WTC11 (cell line): ENCODE measurements around the gene CAB39L. TPM values are rescaled to one million over a fixed set of nuclear protein-coding genes. Genes with fewer than 3 reads are reported as not detected.

ENCODE experiments used
- ATAC-seq: fragments of 200-7000 bp; cut with Tn5 transposase; 2 replicates; pipeline ENCODE4 v1.10.0; 2021; ENCODE audit warnings: mild to moderate bottlenecking, moderate library complexity
- CTCF ChIA-PET: fragments of 300-600 bp; sonication (Branson Sonifier 250); formaldehyde crosslinking; loops from one replicate; lab custom pipeline; 2021; ENCODE audit warnings: antibody characterized with exemption; lab: Charles Lee
- POLR2A ChIA-PET: fragments of 350-600 bp; sonication (Branson Sonifier 250); formaldehyde crosslinking; loops from one replicate; lab custom pipeline; 2021; ENCODE audit warnings: antibody characterized with exemption; lab: Charles Lee
- DNase-seq: peaks from one replicate; pipeline ENCODE4 v3.0.0; 2021; ENCODE audit warnings: low spot score
- H3K27ac Mint-ChIP-seq: 2 replicates; pipeline ENCODE4 v1.8.0; 2021; ENCODE audit warnings: mixed read lengths
- H3K27me3 Mint-ChIP-seq: 2 replicates; pipeline ENCODE4 v1.8.0; 2021; ENCODE audit warnings: low read depth, mild to moderate bottlenecking, moderate library complexity, mixed read lengths
- H3K36me3 Mint-ChIP-seq: 2 replicates; pipeline ENCODE4 v1.8.0; 2021; ENCODE audit warnings: mixed read lengths
- H3K4me1 Mint-ChIP-seq: 2 replicates; pipeline ENCODE4 v1.8.0; 2022; ENCODE audit warnings: mixed read lengths
- H3K4me3 Mint-ChIP-seq: 2 replicates; pipeline ENCODE4 v1.8.0; 2021; ENCODE audit warnings: mild to moderate bottlenecking, moderate library complexity, mixed read lengths
- H3K9me3 Mint-ChIP-seq: 2 replicates; pipeline ENCODE4 v1.8.0; 2021; ENCODE audit warnings: mixed read lengths
- ARID4B ChIP-seq: sonication (generic); formaldehyde crosslinking; IDR thresholded peaks from 2 replicates; pipeline ENCODE4 v1.8.0; 2023; ENCODE audit warnings: missing genetic modification reagents, mild to moderate bottlenecking, borderline replicate concordance
- ATF6 ChIP-seq: sonication (generic); formaldehyde crosslinking; IDR thresholded peaks from 2 replicates; pipeline ENCODE4 v1.8.1; 2023; ENCODE audit warnings: mild to moderate bottlenecking, missing genetic modification reagents
- CBFB ChIP-seq: sonication (generic); formaldehyde crosslinking; IDR thresholded peaks from 2 replicates; pipeline ENCODE4 v1.8.1; 2022; ENCODE audit warnings: mild to moderate bottlenecking, low read depth, missing genetic modification reagents
- CDX4 ChIP-seq: fragments of 250-450 bp; sonication (Bioruptor Pico); IDR thresholded peaks from 2 replicates; pipeline ENCODE4 v1.9.0; 2021; ENCODE audit warnings: moderate library complexity, mild to moderate bottlenecking, inconsistent platforms, borderline replicate concordance
- CREB1 ChIP-seq: sonication (generic); formaldehyde crosslinking; IDR thresholded peaks from 2 replicates; pipeline ENCODE4 v1.8.0; 2023; ENCODE audit warnings: mild to moderate bottlenecking, missing genetic modification reagents
- ESRRA ChIP-seq: sonication (generic); formaldehyde crosslinking; IDR thresholded peaks from 2 replicates; pipeline ENCODE4 v1.8.1; 2022; ENCODE audit warnings: mild to moderate bottlenecking, missing genetic modification reagents, borderline replicate concordance
- FOXP4 ChIP-seq: sonication (generic); formaldehyde crosslinking; IDR thresholded peaks from 2 replicates; pipeline ENCODE4 v1.8.0; 2022; ENCODE audit warnings: mild to moderate bottlenecking, missing genetic modification reagents
- MAX ChIP-seq: sonication (generic); formaldehyde crosslinking; IDR thresholded peaks from 2 replicates; pipeline ENCODE4 v1.8.0; 2022; ENCODE audit warnings: mild to moderate bottlenecking, missing genetic modification reagents
- PRDM15 ChIP-seq: sonication (generic); formaldehyde crosslinking; IDR thresholded peaks from 2 replicates; pipeline ENCODE4 v1.8.0; 2022; ENCODE audit warnings: missing genetic modification reagents
- PREB ChIP-seq: sonication (generic); formaldehyde crosslinking; IDR thresholded peaks from 2 replicates; pipeline ENCODE4 v1.8.1; 2022; ENCODE audit warnings: mild to moderate bottlenecking, missing genetic modification reagents, moderate library complexity, borderline replicate concordance
- SMAD3 ChIP-seq: sonication (generic); formaldehyde crosslinking; IDR thresholded peaks from 2 replicates; pipeline ENCODE4 v1.8.0; 2022; ENCODE audit warnings: missing genetic modification reagents, mild to moderate bottlenecking, borderline replicate concordance
- SMAD4 ChIP-seq: sonication (generic); formaldehyde crosslinking; IDR thresholded peaks from 2 replicates; pipeline ENCODE4 v1.8.0; 2022; ENCODE audit warnings: mild to moderate bottlenecking, missing genetic modification reagents
- TEAD4 ChIP-seq: sonication (generic); formaldehyde crosslinking; IDR thresholded peaks from 2 replicates; pipeline ENCODE4 v1.8.0; 2022; ENCODE audit warnings: mild to moderate bottlenecking, missing genetic modification reagents
- USF1 ChIP-seq: sonication (generic); formaldehyde crosslinking; IDR thresholded peaks from 2 replicates; pipeline ENCODE4 v1.8.0; 2022; ENCODE audit warnings: mild to moderate bottlenecking, missing genetic modification reagents
- ZMAT4 ChIP-seq: fragments of 250-450 bp; sonication (Bioruptor Pico); IDR thresholded peaks from 2 replicates; pipeline ENCODE4 v1.9.0; 2021; ENCODE audit warnings: mild to moderate bottlenecking
- ZNF219 ChIP-seq: sonication (generic); formaldehyde crosslinking; IDR thresholded peaks from 2 replicates; pipeline ENCODE4 v1.8.0; 2023; ENCODE audit warnings: missing genetic modification reagents, mild to moderate bottlenecking, borderline replicate concordance
- ZNF263 ChIP-seq: sonication (generic); formaldehyde crosslinking; IDR thresholded peaks from 2 replicates; pipeline ENCODE4 v1.8.1; 2022; ENCODE audit warnings: low read depth, mild to moderate bottlenecking, moderate library complexity, missing genetic modification reagents
- ZNF416 ChIP-seq: fragments of 250-450 bp; sonication (Bioruptor Pico); IDR thresholded peaks from 2 replicates; pipeline ENCODE4 v1.9.0; 2021; ENCODE audit warnings: mild to moderate bottlenecking, inconsistent platforms
- total RNA-seq: library from RNA; stranded (reverse); gene quantifications from 3 replicates; pipeline ENCODE4 v1.2.3, GENCODE V29; 2021

Gene CAB39L
- total RNA-seq, 1 experiment from 2014 or later = 3.3 TPM

GRCh38 chr13:49388091-49388635, 55.7 kb downstream of the CAB39L start (continued):
- TF ChIP-seq ATF6 (CRISPR knock-in tag) (no peak), ZNF416 (no peak), MAX (CRISPR knock-in tag) (no peak), FOXP4 (CRISPR knock-in tag) (no peak), ZNF263 (CRISPR knock-in tag) (no peak), PREB (CRISPR knock-in tag) (no peak), SMAD3 (no peak), TEAD4 (CRISPR knock-in tag) (no peak)

GRCh38 chr13:49386664-49387063, 57.2 kb downstream of the CAB39L start:
- H3K27ac Mint-ChIP-seq = no peak overlapping the region
- no peaks in the 10 kb centered on the region for H3K36me3 Mint-ChIP-seq
- peak; percentile 13 for DNase-seq
- peaks cover 6% of the 10 kb centered on the region for H3K9me3 Mint-ChIP-seq
- ChIA-PET POLR2A (no interaction called here), CTCF (no interaction called here)
- peaks cover 11% of the 10 kb centered on the region for H3K4me1 Mint-ChIP-seq
- no peak overlapping the region for H3K4me3 Mint-ChIP-seq
- ATAC-seq = peak; percentile 71
- peaks cover 55% of the 10 kb centered on the region for H3K27me3 Mint-ChIP-seq
- TF ChIP-seq ESRRA (CRISPR knock-in tag) = no peak
- no peak for TF ChIP-seq PRDM15 (CRISPR knock-in tag)
- TF ChIP-seq CREB1 = no peak
- no peak for TF ChIP-seq USF1 (CRISPR knock-in tag)
- TF ChIP-seq CBFB = no peak
- no peak for TF ChIP-seq ZNF219 (CRISPR knock-in tag)
- no peak for TF ChIP-seq ARID4B (CRISPR knock-in tag)
- no peak for TF ChIP-seq SMAD4 (CRISPR knock-in tag)
- TF ChIP-seq CDX4 (CRISPR knock-in tag) = no peak
- no peak for TF ChIP-seq ZMAT4 (CRISPR knock-in tag)
- no peak for TF ChIP-seq FOXP4 (CRISPR knock-in tag)
